HuH-7 (cell line): ENCODE measurements around the gene NMRAL1.

ENCODE experiments used
- DNase-seq: peaks from one replicate; pipeline ENCODE4 v3.0.0; 2011; ENCODE audit warnings: low spot score

NMRAL1 gene

GRCh38 chr16:4426021-4426684, 48.3 kb downstream of the NMRAL1 start:
- DNase-seq: peak; percentile 49

DNA sequence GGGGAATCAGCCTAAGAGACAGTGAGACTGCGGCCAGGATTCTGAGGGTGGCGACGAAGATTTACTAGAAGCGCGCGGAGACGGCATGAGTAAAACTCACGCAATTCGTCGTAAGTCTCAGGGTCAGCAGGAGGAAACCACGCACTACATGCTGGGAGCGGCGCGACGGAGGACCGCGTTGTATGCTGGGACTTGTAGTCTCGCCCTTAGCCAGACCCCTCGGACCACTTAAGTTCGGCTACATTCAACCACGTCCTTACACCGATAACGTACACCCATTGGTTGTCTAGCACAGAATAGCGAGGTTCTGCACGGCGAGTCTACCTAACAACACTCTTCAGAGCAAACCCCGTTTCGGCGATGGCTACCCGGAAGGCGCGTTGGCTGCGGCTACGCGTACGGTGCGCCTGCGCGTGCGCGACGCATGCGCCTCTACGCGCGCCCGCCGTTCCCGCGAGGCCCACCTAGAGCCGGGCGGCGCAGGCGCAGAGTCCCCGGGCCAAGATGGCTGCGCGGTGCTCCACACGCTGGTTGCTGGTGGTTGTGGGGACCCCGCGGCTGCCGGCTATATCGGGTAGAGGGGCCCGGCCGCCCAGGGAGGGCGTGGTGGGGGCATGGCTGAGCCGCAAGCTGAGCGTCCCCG, 48.9 kb downstream of the NMRAL1 start, which contains the start of gene DNAJA3:
Gene DNAJA3, plus strand, starts transcription at position 491 of the 643 bp plus-strand sequence. Its CDS starts 14 bp downstream, at position 505.
- DNase-seq: peak; percentile 90

- DNase-seq: no peak
Observed at GRCh38 chr16:4420505-4421105, 53.8 kb downstream of the NMRAL1 start.

DNA sequence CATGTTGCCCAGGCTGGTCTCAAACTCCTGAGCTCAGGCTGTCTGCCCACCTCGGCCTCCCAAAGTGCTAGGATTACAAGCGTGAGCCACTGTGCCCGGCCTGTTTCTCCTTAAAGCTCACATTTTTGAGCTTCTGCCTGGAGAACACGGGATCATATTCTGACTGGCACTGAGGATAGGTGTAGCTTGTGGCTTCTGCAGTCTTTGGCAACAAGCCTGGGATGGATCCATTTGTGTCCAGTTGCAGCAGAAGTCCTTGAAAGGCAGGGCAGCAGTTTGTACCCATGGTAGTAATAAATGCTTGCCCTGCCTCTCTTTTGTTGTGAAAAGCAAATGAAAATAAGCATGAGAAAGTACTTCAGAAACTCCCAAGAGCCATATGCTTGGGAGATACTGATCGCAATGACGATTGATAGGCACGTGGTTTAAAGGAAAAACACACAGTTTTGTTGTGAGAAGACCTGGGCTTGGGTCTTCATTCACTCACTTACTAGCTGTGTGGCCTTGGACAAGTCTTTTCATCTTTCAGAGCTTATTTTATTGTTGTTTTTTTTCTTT, 54.9 kb downstream of the NMRAL1 start:
- no peak for DNase-seq

GRCh38 chr16:4416200-4417032, 58.0 kb downstream of the NMRAL1 start, which contains the start of gene CORO7:
CORO7 (minus strand) TSS chr16:4416596; CDS start chr16:4416518, 78 bp downstream.
- peak; percentile 95 for DNase-seq

GRCh38 chr16:4415538-4416199, 58.8 kb downstream of the NMRAL1 start:
- peak; percentile 53 for DNase-seq

GRCh38 chr16:4414187-4414917, 60.1 kb downstream of the NMRAL1 start:
- no peak for DNase-seq

GRCh38 chr16:4412854-4413253, 61.6 kb downstream of the NMRAL1 start:
- no peak for DNase-seq

DNA sequence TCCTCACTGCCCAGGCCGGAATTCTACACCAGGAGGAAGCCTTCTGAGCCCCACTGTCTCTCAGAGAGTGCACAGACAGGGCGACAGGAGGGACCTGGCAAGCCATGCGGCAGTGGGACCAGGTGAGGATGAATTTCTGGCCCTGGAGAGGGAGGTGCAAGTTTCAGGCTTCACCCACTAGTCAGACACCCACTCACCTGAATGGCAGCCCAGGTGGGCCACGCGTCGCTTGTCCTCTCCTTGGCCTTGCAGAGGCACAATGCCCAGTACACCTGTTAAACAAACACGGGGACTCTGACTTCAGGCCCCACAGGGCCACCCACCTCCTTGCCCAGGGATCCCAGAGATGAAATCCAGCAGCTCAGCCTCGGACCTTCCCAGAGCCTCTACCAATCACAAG, 62.3 kb downstream of the NMRAL1 start:
- DNase-seq: no peak
